GM23248 (cell line): ENCODE results near the gene GPRASP1. TPM values are rescaled to one million over a fixed set of nuclear protein-coding genes. Genes with fewer than 3 reads are reported as not detected.

Source experiments
- DNase-seq: peaks from one replicate; pipeline ENCODE4 v3.0.0-alpha.2; 2015
- H2AFZ ChIP-seq: fragments of 200-600 bp; sonication (generic); 2 replicates; pipeline ENCODE4 v1.6.1; 2016; ENCODE audit warnings: antibody characterized with exemption
- H3F3A ChIP-seq: fragments of 200-600 bp; sonication (generic); 2 replicates; pipeline ENCODE4 v1.6.1; 2016; ENCODE audit warnings: mild to moderate bottlenecking, antibody characterized with exemption, mixed run types; ENCODE audit not compliant: insufficient read depth
- H3K27ac ChIP-seq: fragments of 200-600 bp; sonication (generic); 2 replicates; pipeline ENCODE4 v1.5.1; 2016; ENCODE audit warnings: mild to moderate bottlenecking
- H3K27me3 ChIP-seq: fragments of 200-600 bp; sonication (generic); replicated peaks from 2 replicates; pipeline ENCODE4 v1.6.1; 2016; ENCODE audit warnings: mild to moderate bottlenecking; ENCODE audit not compliant: insufficient read depth
- H3K36me3 ChIP-seq: fragments of 200-600 bp; sonication (generic); 2 replicates; pipeline ENCODE4 v1.6.1; 2016; ENCODE audit warnings: low read depth, mild to moderate bottlenecking
- H3K4me1 ChIP-seq: fragments of 200-600 bp; sonication (generic); 2 replicates; pipeline ENCODE4 v1.6.1; 2016; ENCODE audit warnings: mild to moderate bottlenecking; ENCODE audit not compliant: insufficient read depth
- H3K4me2 ChIP-seq: fragments of 200-600 bp; sonication (generic); one replicate; pipeline ENCODE4 v1.6.1; 2016; ENCODE audit warnings: mild to moderate bottlenecking; ENCODE audit not compliant: unreplicated experiment
- H3K4me3 ChIP-seq: fragments of 200-600 bp; sonication (generic); 2 replicates; pipeline ENCODE4 v1.5.1; 2016; ENCODE audit warnings: mild to moderate bottlenecking
- H3K79me2 ChIP-seq: fragments of 200-600 bp; sonication (generic); 2 replicates; pipeline ENCODE4 v1.6.1; 2016; ENCODE audit warnings: mild to moderate bottlenecking; ENCODE audit not compliant: insufficient read depth
- H3K9ac ChIP-seq: fragments of 200-600 bp; sonication (generic); 2 replicates; pipeline ENCODE4 v1.6.1; 2016; ENCODE audit warnings: mild to moderate bottlenecking
- H3K9me2 ChIP-seq: fragments of 200-600 bp; sonication (generic); 2 replicates; pipeline ENCODE4 v1.6.1; 2016; ENCODE audit warnings: mixed run types, mild to moderate bottlenecking, moderate library complexity; ENCODE audit not compliant: insufficient read depth
- H3K9me3 ChIP-seq: fragments of 200-600 bp; sonication (generic); one replicate; pipeline ENCODE4 v1.6.1; 2017; ENCODE audit warnings: low read depth
- H4K20me1 ChIP-seq: fragments of 200-600 bp; sonication (generic); 2 replicates; pipeline ENCODE4 v1.6.0; 2016; ENCODE audit not compliant: insufficient read depth
- EZH2 ChIP-seq: fragments of 200-600 bp; sonication (generic); IDR thresholded peaks from 2 replicates; pipeline ENCODE4 v1.6.1; 2018; ENCODE audit warnings: antibody characterized with exemption, mild to moderate bottlenecking; ENCODE audit not compliant: insufficient read depth, poor library complexity, severe bottlenecking
- EZH2phosphoT487 ChIP-seq: fragments of 200-600 bp; sonication (generic); IDR thresholded peaks from 2 replicates; pipeline ENCODE4 v1.6.1; 2018; ENCODE audit warnings: antibody characterized with exemption, moderate library complexity, mild to moderate bottlenecking, low read depth; ENCODE audit not compliant: insufficient read depth
- WGBS, 2 experiments: methylation state at CpG; one replicate each; pipeline ENCODE4 v1.1.6; 2015 to 2017; ENCODE audit warnings: low lambda C conversion rate in 2 of 2, low coverage in 1 of 2; ENCODE audit errors: missing lambda C conversion rate in 2 of 2; 5-methylcytosine and 5-hydroxymethylcytosine counted together
- in situ Hi-C: fragments of 300-500 bp; cut with MboI; formaldehyde crosslinking; loops from 2 replicates; pipeline ENCODE4 v1.15.0; 2020
- polyA plus RNA-seq: library from polyadenylated mRNA; unstranded; fragments of >200 nt; fragmentation: Nextera tagmentation; extraction: Ambion mirVana; gene quantifications from 2 replicates; pipeline ENCODE4 v1.2.1, GENCODE V29; 2016
- total RNA-seq: library from RNA; depleted of rRNA; stranded (reverse); fragments of >200 nt; shearing (Covaris generic); gene quantifications from 2 replicates; pipeline ENCODE4 v1.2.3, GENCODE V29; 2014; rRNA removed

GPRASP1 gene, protein sequence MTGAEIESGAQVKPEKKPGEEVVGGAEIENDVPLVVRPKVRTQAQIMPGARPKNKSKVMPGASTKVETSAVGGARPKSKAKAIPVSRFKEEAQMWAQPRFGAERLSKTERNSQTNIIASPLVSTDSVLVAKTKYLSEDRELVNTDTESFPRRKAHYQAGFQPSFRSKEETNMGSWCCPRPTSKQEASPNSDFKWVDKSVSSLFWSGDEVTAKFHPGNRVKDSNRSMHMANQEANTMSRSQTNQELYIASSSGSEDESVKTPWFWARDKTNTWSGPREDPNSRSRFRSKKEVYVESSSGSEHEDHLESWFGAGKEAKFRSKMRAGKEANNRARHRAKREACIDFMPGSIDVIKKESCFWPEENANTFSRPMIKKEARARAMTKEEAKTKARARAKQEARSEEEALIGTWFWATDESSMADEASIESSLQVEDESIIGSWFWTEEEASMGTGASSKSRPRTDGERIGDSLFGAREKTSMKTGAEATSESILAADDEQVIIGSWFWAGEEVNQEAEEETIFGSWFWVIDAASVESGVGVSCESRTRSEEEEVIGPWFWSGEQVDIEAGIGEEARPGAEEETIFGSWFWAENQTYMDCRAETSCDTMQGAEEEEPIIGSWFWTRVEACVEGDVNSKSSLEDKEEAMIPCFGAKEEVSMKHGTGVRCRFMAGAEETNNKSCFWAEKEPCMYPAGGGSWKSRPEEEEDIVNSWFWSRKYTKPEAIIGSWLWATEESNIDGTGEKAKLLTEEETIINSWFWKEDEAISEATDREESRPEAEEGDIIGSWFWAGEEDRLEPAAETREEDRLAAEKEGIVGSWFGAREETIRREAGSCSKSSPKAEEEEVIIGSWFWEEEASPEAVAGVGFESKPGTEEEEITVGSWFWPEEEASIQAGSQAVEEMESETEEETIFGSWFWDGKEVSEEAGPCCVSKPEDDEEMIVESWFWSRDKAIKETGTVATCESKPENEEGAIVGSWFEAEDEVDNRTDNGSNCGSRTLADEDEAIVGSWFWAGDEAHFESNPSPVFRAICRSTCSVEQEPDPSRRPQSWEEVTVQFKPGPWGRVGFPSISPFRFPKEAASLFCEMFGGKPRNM (N-terminal part only)
- total RNA-seq, result 0.38 and 0.54 TPM in 2 replicates
- 0.45 and 0.57 TPM in 2 replicates for polyA plus RNA-seq

DNA sequence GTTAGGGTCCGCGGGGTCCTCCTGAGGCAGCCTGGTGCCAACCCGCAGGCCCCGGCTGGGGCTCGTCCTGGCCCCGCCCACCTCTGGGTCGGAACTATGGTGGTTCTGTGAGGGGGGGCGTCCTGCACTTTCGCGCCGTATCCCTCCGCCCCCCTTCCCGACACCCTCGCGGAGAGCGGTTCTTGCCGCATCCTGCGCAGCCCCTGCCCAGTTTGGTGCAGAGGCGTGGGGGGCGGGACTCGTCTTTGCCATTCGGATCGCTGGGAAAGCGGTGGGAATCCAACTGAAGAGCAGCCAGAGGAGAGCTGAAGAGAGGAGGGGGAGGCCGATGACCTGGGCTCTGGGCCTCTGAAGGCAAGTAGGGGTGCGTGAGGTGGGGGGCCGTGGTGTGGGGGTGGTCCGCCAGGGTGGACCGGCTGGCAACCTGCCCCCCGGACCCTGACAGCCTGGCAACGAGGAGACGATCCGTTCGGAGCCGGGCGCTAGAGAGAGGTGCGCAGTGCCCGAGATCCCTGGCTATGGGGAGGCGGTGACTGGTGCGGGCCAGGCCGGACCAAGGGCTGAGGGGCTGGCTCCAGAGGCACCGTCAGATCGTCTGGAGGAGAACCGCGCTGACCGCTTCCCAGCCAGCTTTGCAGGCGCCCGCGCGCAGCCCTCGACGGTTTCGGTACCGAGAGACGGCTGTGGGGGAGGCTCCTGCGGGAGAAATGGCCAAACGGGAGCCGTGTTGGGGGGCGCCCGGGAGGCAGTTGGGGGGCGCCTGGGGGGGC lies at the start of gene GPRASP1:
TSS of gene GPRASP1 (plus strand) at position 242 of the 770 bp plus-strand sequence. CDS start 2,431 bp downstream, outside the sequence.
- TF ChIP-seq EZH2, result no peak
- TF ChIP-seq EZH2phosphoT487, result no peak
- H3K27me3 ChIP-seq, result no peaks in the 10 kb centered on the region
- H3F3A ChIP-seq, result no peaks in the 10 kb centered on the region
- H3K79me2 ChIP-seq, result no peaks in the 10 kb centered on the region
- H2AFZ ChIP-seq, result peak within 1 kb of the TSS; percentile 77
- H3K4me1 ChIP-seq, result no peaks in the 10 kb centered on the region
- WGBS, 2 experiments, result 2% methylated on average over 13 to 19 of the region's 61 CpGs
- H3K4me2 ChIP-seq, result peak within 1 kb of the TSS; percentile 61
- no peaks in the 10 kb centered on the region for H3K36me3 ChIP-seq
- H3K9ac ChIP-seq, result peak within 1 kb of the TSS; percentile 71
- no peaks in the 10 kb centered on the region for H4K20me1 ChIP-seq
- H3K27ac ChIP-seq, result no peak within 1 kb of the TSS
- H3K9me2 ChIP-seq, result no peaks in the 10 kb centered on the region
- H3K4me3 ChIP-seq, result peak within 1 kb of the TSS; percentile 77
- peak; percentile 59 for DNase-seq
- no peaks in the 10 kb centered on the region for H3K9me3 ChIP-seq
- in situ Hi-C loops, result no loop called here

DNA sequence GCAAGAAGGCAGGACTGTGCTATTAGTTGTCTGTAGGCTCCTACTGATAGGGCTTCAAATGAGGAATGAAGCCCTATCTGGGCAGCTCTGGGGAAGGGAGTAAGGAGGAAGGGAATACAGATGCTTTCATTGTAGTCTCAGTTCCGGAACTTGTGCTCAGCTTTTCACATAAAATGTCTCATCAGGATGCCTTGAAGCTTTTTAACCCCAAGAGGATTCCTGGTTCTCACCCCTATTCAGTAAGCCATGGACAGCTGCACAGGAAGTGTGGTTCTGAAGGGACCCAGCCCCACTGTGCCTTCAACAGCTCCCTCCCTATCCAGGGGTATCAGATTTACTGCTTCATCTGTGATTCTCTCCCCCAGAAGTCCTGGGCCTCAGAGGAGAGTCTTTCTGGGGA lies 47.0 kb upstream of the GPRASP1 start:
- Histone ChIP-seq H4K20me1 (no peaks in the 10 kb centered on the region), H3K36me3 (no peaks in the 10 kb centered on the region), H2AFZ (no peak overlapping the region), H3K27ac (no peak overlapping the region), H3K27me3 (no peaks in the 10 kb centered on the region), H3F3A (no peaks in the 10 kb centered on the region), H3K4me2 (no peak overlapping the region), H3K4me3 (no peak overlapping the region), H3K9me2 (no peaks in the 10 kb centered on the region), H3K4me1 (no peaks in the 10 kb centered on the region), H3K9ac (no peak overlapping the region), H3K79me2 (peaks cover 53% of the 10 kb centered on the region), H3K9me3 (no peaks in the 10 kb centered on the region)
- in situ Hi-C loops, result no loop called here
- WGBS, 2 experiments, result 0 to 27% methylated on average over 1 of the region's 1 CpG
- DNase-seq, result no peak
- TF ChIP-seq EZH2, result no peak
- TF ChIP-seq EZH2phosphoT487, result no peak

DNA sequence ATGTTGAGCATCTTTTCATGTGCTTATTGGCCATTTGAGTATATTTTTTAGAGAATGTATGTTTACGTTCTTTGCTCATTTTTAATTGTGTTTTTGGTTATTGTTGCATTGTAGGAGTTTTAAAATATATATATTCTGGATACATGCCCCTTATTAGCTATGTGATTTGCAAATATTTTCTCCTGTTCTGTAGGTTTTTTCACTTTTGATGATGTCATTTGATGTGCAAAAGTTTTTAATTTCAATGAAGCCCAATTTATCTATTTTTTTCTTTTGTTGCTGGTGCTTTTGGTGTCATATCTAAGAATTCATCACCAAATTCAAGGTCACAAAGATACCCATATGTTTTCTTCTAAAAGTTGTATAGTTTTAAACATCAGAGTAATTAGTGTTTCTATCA lies 45.2 kb upstream of the GPRASP1 start:
- Histone ChIP-seq H4K20me1 (no peaks in the 10 kb centered on the region), H3K36me3 (no peaks in the 10 kb centered on the region), H3K4me1 (no peaks in the 10 kb centered on the region), H3K4me2 (no peak overlapping the region), H3K27me3 (no peaks in the 10 kb centered on the region), H3K27ac (no peak overlapping the region), H3K9me2 (no peaks in the 10 kb centered on the region), H3K4me3 (no peak overlapping the region), H3K9ac (no peak overlapping the region), H3F3A (no peaks in the 10 kb centered on the region), H2AFZ (no peak overlapping the region), H3K9me3 (no peaks in the 10 kb centered on the region), H3K79me2 (peaks cover 51% of the 10 kb centered on the region)
- in situ Hi-C loops, result no loop called here
- TF ChIP-seq EZH2 (no peak), EZH2phosphoT487 (no peak)
- no peak for DNase-seq
- 100% methylated on average over 1 of the region's 1 CpG for WGBS, 2 experiments

DNA sequence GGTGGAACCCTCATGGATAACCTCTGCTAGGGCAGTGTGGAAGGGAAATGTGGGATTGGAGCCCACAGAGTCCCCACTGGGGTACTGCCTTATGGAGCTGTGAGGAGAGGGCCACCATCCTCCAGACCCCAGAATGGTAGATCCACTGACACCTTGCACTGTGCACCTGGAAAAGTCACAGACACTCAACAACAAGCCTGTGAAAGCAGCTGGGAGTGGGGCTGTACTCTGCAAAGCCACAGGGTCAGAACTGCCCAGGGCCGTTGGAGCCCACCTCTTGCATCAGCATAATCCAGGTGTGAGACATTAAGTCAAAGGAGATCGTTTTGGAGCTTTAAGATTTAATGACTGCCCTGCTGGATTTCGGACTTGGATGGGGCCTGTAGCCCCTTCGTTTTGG lies 40.4 kb upstream of the GPRASP1 start:
- Histone ChIP-seq H3K4me2 (no peak overlapping the region), H3K27me3 (no peaks in the 10 kb centered on the region), H3K36me3 (no peaks in the 10 kb centered on the region), H3K4me1 (no peaks in the 10 kb centered on the region), H2AFZ (no peak overlapping the region), H3K4me3 (no peak overlapping the region), H3K9ac (no peak overlapping the region), H3K27ac (no peak overlapping the region), H4K20me1 (no peaks in the 10 kb centered on the region), H3K9me2 (no peaks in the 10 kb centered on the region), H3F3A (no peaks in the 10 kb centered on the region), H3K79me2 (peaks cover 70% of the 10 kb centered on the region), H3K9me3 (no peaks in the 10 kb centered on the region)
- DNase-seq, result no peak
- in situ Hi-C loops, result no loop called here
- 92 to 94% methylated on average over 3 to 4 of the region's 4 CpGs for WGBS, 2 experiments
- TF ChIP-seq EZH2phosphoT487 (no peak), EZH2 (no peak)
